ENCODE data around the gene VKORC1L1.
"Not testable (repeated sequence)": the region's sequence is repeated elsewhere in the genome, so short reads cannot be mapped to it uniquely, and the experiment has no call there.

VKORC1L1 gene

GRCh38 chr7:65885533-65885932 is 12.7 kb downstream of the VKORC1L1 start:
- DNase-seq = not testable (repeated sequence)

GRCh38 chr7:65888434-65889156 is 15.7 kb downstream of the VKORC1L1 start:
- DNase-seq = not testable (repeated sequence)

GRCh38 chr7:65889722-65890121 is 16.8 kb downstream of the VKORC1L1 start:
- not testable (repeated sequence) for DNase-seq

GRCh38 chr7:65892161-65892560 is 19.3 kb downstream of the VKORC1L1 start:
- DNase-seq = no peak

GRCh38 chr7:65892835-65893234 is 20.0 kb downstream of the VKORC1L1 start:
- no peak for DNase-seq

- DNase-seq = no peak
These were observed 23.5 kb downstream of the VKORC1L1 start for GRCh38 chr7:65896279-65896870.

- DNase-seq = not testable (repeated sequence)
These were observed 24.4 kb downstream of the VKORC1L1 start for GRCh38 chr7:65897289-65897688.

GRCh38 chr7:65898677-65899447 is 26.0 kb downstream of the VKORC1L1 start:
- not testable (repeated sequence) for DNase-seq

- no peak for DNase-seq
These were observed 29.4 kb downstream of the VKORC1L1 start for GRCh38 chr7:65902306-65902705.

GRCh38 chr7:65907501-65908198 is 34.8 kb downstream of the VKORC1L1 start:
- DNase-seq = no peak

- no peak for DNase-seq
These were observed 37.4 kb downstream of the VKORC1L1 start for GRCh38 chr7:65910237-65910636.

GRCh38 chr7:65912237-65912636 is 39.4 kb downstream of the VKORC1L1 start:
- DNase-seq = no peak

GRCh38 chr7:65915921-65916657 is 43.2 kb downstream of the VKORC1L1 start:
- DNase-seq = no peak

GRCh38 chr7:65923316-65923715 is 50.4 kb downstream of the VKORC1L1 start:
- no peak for DNase-seq

- DNase-seq = no peak
These were observed 51.3 kb downstream of the VKORC1L1 start for GRCh38 chr7:65924193-65924592.

GRCh38 chr7:65925040-65925439 is 52.2 kb downstream of the VKORC1L1 start:
- DNase-seq = no peak

- DNase-seq = no peak
These were observed 53.7 kb downstream of the VKORC1L1 start for GRCh38 chr7:65926588-65926987.

GRCh38 chr7:65927489-65928448 is 54.9 kb downstream of the VKORC1L1 start:
- DNase-seq = no peak

- no peak for DNase-seq
These were observed 58.8 kb downstream of the VKORC1L1 start for GRCh38 chr7:65931685-65932084.

GRCh38 chr7:65937296-65937695 is 64.4 kb downstream of the VKORC1L1 start:
- no peak for DNase-seq

- DNase-seq = no peak
These were observed 65.5 kb downstream of the VKORC1L1 start for GRCh38 chr7:65938336-65938895.
